ENCODE measurements around the gene SMIM44. TPM values are rescaled to one million over a fixed set of nuclear protein-coding genes. Genes with fewer than 3 reads are reported as not detected.

SMIM44 gene
- total and polyA plus RNA-seq, 9 of the 15 experiments (the other 6 are each of a cell fraction or from before 2014, with no cell fraction given) = not detected

GRCh38 chr19:3500429-3501101 lies 17.3 kb upstream of the SMIM44 start, which contains the start of gene DOHH (continued):
- TF ChIP-seq TGIF2 (CRISPR knock-in tag; IDR thresholded peaks at IDR 0.05) (0 out of 2 replicates have a peak, but pooled peaks have one; percentile 66), BMI1 (IDR thresholded peaks at IDR 0.05; ENCODE audit: low read length) (no peak), POLR2G (IDR thresholded peaks at IDR 0.05; ENCODE audit: low read depth, low read length) (peak; percentile 99), PRMT5 (CRISPR knock-in tag; IDR thresholded peaks at IDR 0.05) (no peak), NFXL1 (CRISPR knock-in tag; IDR thresholded peaks at IDR 0.05) (no peak), SNRNP70 (optimal IDR thresholded peaks at IDR 0.05; ENCODE audit: low read depth, low read length) (no peak), MCM3 (IDR thresholded peaks at IDR 0.05) (no peak), USF1 (CRISPR knock-in tag; IDR thresholded peaks at IDR 0.05) (peak; percentile 100), RFX7 (CRISPR knock-in tag; IDR thresholded peaks at IDR 0.05) (no peak), HMGN3 (IDR thresholded peaks at IDR 0.05; ENCODE audit: borderline replicate concordance, extremely low read depth, insufficient read length, low read depth, low read length) (peak; percentile 89), ZFX (CRISPR knock-in tag; IDR thresholded peaks at IDR 0.05) (peak; percentile 72), ZNF175 (CRISPR knock-in tag; IDR thresholded peaks at IDR 0.05; ENCODE audit: low read depth) (no peak), CBX5 (IDR thresholded peaks at IDR 0.05; ENCODE audit: borderline replicate concordance, low read depth) (no peak), ZNF785 (CRISPR knock-in tag; IDR thresholded peaks at IDR 0.05) (no peak), SRSF3 (IDR thresholded peaks at IDR 0.05; ENCODE audit: insufficient read depth, low read length) (no peak), POLR2H (tag; IDR thresholded peaks at IDR 0.05; ENCODE audit: low read depth) (peak; percentile 68; the same call in 1 of the 2 replicates), PHTF2 (CRISPR knock-in tag; IDR thresholded peaks at IDR 0.05) (no peak), PCBP2 (IDR thresholded peaks at IDR 0.05; ENCODE audit: low read depth, low read length, poor library complexity, severe bottlenecking) (no peak)
- TF ChIP-seq, protein P1, sequence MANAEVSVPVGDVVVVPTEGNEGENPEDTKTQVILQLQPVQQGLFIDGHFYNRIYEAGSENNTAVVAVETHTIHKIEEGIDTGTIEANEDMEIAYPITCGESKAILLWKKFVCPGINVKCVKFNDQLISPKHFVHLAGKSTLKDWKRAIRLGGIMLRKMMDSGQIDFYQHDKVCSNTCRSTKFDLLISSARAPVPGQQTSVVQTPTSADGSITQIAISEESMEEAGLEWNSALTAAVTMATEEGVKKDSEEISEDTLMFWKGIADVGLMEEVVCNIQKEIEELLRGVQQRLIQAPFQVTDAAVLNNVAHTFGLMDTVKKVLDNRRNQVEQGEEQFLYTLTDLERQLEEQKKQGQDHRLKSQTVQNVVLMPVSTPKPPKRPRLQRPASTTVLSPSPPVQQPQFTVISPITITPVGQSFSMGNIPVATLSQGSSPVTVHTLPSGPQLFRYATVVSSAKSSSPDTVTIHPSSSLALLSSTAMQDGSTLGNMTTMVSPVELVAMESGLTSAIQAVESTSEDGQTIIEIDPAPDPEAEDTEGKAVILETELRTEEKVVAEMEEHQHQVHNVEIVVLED (CRISPR knock-in tag; IDR thresholded peaks at IDR 0.05) = peak; percentile 41; the same call in 1 of the 2 replicates
- TF ChIP-seq, protein P2, sequence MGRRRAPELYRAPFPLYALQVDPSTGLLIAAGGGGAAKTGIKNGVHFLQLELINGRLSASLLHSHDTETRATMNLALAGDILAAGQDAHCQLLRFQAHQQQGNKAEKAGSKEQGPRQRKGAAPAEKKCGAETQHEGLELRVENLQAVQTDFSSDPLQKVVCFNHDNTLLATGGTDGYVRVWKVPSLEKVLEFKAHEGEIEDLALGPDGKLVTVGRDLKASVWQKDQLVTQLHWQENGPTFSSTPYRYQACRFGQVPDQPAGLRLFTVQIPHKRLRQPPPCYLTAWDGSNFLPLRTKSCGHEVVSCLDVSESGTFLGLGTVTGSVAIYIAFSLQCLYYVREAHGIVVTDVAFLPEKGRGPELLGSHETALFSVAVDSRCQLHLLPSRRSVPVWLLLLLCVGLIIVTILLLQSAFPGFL (CRISPR knock-in tag; IDR thresholded peaks at IDR 0.05) = 0 out of 2 replicates have a peak, but pooled peaks have one; percentile 68
- TF ChIP-seq, protein P3, sequence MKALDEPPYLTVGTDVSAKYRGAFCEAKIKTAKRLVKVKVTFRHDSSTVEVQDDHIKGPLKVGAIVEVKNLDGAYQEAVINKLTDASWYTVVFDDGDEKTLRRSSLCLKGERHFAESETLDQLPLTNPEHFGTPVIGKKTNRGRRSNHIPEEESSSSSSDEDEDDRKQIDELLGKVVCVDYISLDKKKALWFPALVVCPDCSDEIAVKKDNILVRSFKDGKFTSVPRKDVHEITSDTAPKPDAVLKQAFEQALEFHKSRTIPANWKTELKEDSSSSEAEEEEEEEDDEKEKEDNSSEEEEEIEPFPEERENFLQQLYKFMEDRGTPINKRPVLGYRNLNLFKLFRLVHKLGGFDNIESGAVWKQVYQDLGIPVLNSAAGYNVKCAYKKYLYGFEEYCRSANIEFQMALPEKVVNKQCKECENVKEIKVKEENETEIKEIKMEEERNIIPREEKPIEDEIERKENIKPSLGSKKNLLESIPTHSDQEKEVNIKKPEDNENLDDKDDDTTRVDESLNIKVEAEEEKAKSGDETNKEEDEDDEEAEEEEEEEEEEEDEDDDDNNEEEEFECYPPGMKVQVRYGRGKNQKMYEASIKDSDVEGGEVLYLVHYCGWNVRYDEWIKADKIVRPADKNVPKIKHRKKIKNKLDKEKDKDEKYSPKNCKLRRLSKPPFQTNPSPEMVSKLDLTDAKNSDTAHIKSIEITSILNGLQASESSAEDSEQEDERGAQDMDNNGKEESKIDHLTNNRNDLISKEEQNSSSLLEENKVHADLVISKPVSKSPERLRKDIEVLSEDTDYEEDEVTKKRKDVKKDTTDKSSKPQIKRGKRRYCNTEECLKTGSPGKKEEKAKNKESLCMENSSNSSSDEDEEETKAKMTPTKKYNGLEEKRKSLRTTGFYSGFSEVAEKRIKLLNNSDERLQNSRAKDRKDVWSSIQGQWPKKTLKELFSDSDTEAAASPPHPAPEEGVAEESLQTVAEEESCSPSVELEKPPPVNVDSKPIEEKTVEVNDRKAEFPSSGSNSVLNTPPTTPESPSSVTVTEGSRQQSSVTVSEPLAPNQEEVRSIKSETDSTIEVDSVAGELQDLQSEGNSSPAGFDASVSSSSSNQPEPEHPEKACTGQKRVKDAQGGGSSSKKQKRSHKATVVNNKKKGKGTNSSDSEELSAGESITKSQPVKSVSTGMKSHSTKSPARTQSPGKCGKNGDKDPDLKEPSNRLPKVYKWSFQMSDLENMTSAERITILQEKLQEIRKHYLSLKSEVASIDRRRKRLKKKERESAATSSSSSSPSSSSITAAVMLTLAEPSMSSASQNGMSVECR (CRISPR knock-in tag; IDR thresholded peaks at IDR 0.05) = peak; percentile 98

Data from K562 (cell line).